Adrenal gland (tissue), 12 donors: ENCODE data around the gene ACTL7B. TPM values are rescaled to one million over a fixed set of nuclear protein-coding genes. Genes with fewer than 3 reads are reported as not detected.
A peak's percentile ranks its signal among the peaks of the same experiment; 100 is the strongest.

ENCODE experiments used
- DNase-seq, 7 donors: peaks; one replicate each; pipeline ENCODE4 v3.0.0-alpha.2; 2019 to 2020
- H3K27ac ChIP-seq, 5 donors: fragments of 200-600 bp; sonication (generic) in 4 of 5; 1 replicate in 3 of 5; 2 replicates in 2 of 5; pipeline versions ENCODE4 v1.5.1 to v1.8.0; 2016 to 2020; ENCODE audit warnings: mild to moderate bottlenecking in 1 of 5
- H3K27me3 ChIP-seq: fragments of 200-600 bp; 2 replicates; pipeline ENCODE4 v1.8.0; 2021
- H3K36me3 ChIP-seq, 2 donors: fragments of 200-600 bp; replicated peaks in 1 of 2; 1 replicate in 1 of 2; 2 replicates in 1 of 2; pipeline versions ENCODE4 v1.5.1 to v1.8.0; 2018 to 2022
- H3K4me1 ChIP-seq, 2 donors: fragments of 200-600 bp; replicated peaks in 1 of 2; 1 replicate in 1 of 2; 2 replicates in 1 of 2; pipeline versions ENCODE4 v1.5.1 to v1.8.0; 2018 to 2021
- H3K4me3 ChIP-seq, 4 donors: fragments of 200-600 bp; sonication (generic) in 3 of 4; one replicate each; pipeline ENCODE4 v1.5.1; 2016 to 2018
- H3K9me3 ChIP-seq, 3 donors: fragments of 200-600 bp; sonication (generic) in 1 of 3; replicated peaks in 1 of 3; 1 replicate in 2 of 3; 2 replicates in 1 of 3; pipeline versions ENCODE4 v1.5.1 to v1.8.0; 2016 to 2021
- CTCF ChIP-seq, 6 experiments: fragments of 450-650 bp in 4 of 6; fragments of 200-600 bp in 2 of 6; sonication (generic) in 1 of 6; IDR thresholded peaks; 1 replicate in 5 of 6; 2 replicates in 1 of 6; pipeline versions ENCODE4 v1.5.1 to v1.8.0; 2016 to 2021; ENCODE audit warnings: antibody characterized with exemption in 6 of 6, mild to moderate bottlenecking in 2 of 6, moderate library complexity in 1 of 6
- POLR2A ChIP-seq, 2 donors: fragments of 450-650 bp; IDR thresholded peaks; one replicate each; pipeline ENCODE4 v1.6.1; 2017; ENCODE audit warnings: antibody characterized with exemption in 2 of 2, mild to moderate bottlenecking in 2 of 2, moderate library complexity in 1 of 2
- WGBS, 4 donors: extraction: QIAGEN DNeasy Blood & Tissue Kit in 2 of 4; methylation state at CpG; one replicate each; pipeline versions ENCODE4 v1.1.5 to v1.1.7; 2013 to 2017; 5-methylcytosine and 5-hydroxymethylcytosine counted together
- intact Hi-C, 2 donors: fragments of 100-400 bp; cut with DNase I; formaldehyde crosslinking; loops; one replicate each; pipeline versions ENCODE4 v1.14.1 to v1.15.0; 2022 to 2023
- polyA plus RNA-seq, 3 donors: library from polyadenylated mRNA; stranded (reverse); fragments of 200-250 nt in 2 of 3; fragments of 350-450 nt in 1 of 3; fragmentation: Illumina TruSeq in 1 of 3; extraction: RNeasy Lipid Tissue Mini Kit (QIAGEN cat#74804) in 1 of 3; gene quantifications; one replicate each; pipeline ENCODE4 v1.2.3, GENCODE V29; 2013 to 2014
- total RNA-seq, 9 donors: library from RNA; depleted of rRNA in 4 of 9; stranded (reverse); fragments of >200 nt in 4 of 9; fragments of 120-200 nt in 1 of 9; fragmentation: NEBNext Ultra II Directional in 1 of 9; extraction: Animal tissue kit (Norgen Biotek cat#: 25700) in 1 of 9; gene quantifications; one replicate each; pipeline versions ENCODE4 v1.1.0 to v1.2.4, GENCODE V29; 2013 to 2023
- donor health status: healthy with polysubstance abuse.
- donor health status: Bipolar disorder and iron deficiency.
- donor health status: DM: yes; HTN: yes; CAD: no.
- donor health status: DM: no; HTN: no; CAD: no.
- donor health status: DM: no; HTN: no; CAD: no.
- donor health status: DM: yes; HTN: yes; CAD: no.

ACTL7B gene
- total and polyA plus RNA-seq, 12 donors, result 0.12 to 0.95 (median 0.27) TPM; not detected in 4

DNA sequence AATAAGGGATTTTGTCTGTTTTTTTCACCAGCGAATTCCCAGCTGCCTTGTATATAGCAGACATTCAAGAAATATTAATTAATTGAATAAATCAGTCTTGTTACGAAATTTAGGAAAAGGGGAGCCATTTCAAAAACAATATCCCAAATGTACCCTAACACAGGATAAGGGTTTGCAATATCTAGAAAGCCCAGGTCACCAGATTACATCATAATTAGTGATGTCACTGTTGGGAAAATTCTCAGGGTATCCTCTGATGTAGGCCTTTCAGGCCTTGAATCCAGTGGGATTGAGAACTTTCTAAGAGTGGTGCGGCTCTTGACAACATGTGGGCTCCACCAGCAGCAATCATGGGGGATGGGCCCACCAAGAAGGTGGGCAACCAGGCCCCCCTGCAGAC is 6.2 kb upstream of the ACTL7B start, which contains the start of gene ACTL7A:
TSS of gene ACTL7A (plus strand) at position 270 of the 400 bp plus-strand sequence. CDS start at position 327, 57 bp downstream.
- DNase-seq, result no peak
- Histone ChIP-seq H3K4me1 (peaks cover 0 to 5% of the 10 kb centered on the region in 2 donors), H3K4me3 (no peak within 1 kb of the TSS), H3K36me3 (no peaks in the 10 kb centered on the region), H3K9me3 (no peaks in the 10 kb centered on the region), H3K27me3 (no peaks in the 10 kb centered on the region), H3K27ac (no peak within 1 kb of the TSS)
- WGBS, 4 donors, result 94 to 100% (median 96%) methylated on average over 3 of the region's 3 CpGs
- intact Hi-C loops, result no loop called here
- no peak for TF ChIP-seq CTCF (IDR thresholded peaks at IDR 0.05)
- TF ChIP-seq POLR2A (IDR thresholded peaks at IDR 0.05), result no peak

- no peaks in the 10 kb centered on the region for H3K36me3 ChIP-seq
- no peak for DNase-seq
- TF ChIP-seq CTCF (IDR thresholded peaks at IDR 0.05) (no peak), POLR2A (IDR thresholded peaks at IDR 0.05) (no peak)
- H3K4me3 ChIP-seq, result no peak overlapping the region
- no peak overlapping the region for H3K27ac ChIP-seq
- 68 to 89% (median 81%) methylated on average over 7 of the region's 7 CpGs for WGBS, 4 donors
- H3K9me3 ChIP-seq, result no peaks in the 10 kb centered on the region
- H3K27me3 ChIP-seq, result no peaks in the 10 kb centered on the region
- intact Hi-C loops, result no loop called here
- peaks cover 0 to 4% of the 10 kb centered on the region in 2 donors for H3K4me1 ChIP-seq
These were observed 5.7 kb upstream of the ACTL7B start for GRCh38 chr9:108861464-108861863.

DNA sequence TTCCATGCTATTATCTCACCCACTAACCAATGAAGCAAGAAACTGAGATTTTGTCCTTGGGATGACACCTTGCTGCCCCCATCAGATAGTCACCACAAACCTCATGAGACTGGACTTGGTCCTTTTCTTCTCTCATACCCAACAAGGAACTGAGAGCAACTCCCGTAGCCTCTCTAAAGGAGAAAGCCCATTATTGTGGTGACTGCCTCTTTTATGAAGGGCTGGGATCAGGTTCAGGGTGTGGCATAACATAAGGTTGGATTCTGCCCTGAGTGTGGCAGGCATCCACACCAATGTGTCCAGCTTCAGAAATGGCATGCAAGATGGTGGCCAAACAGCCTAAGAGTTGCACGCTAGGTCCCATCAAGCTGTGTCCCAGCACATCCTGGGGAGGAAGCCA is 5.0 kb upstream of the ACTL7B start:
- peak in 1 of 7 donors; percentile 47 for DNase-seq
- TF ChIP-seq CTCF (IDR thresholded peaks at IDR 0.05) (no peak), POLR2A (IDR thresholded peaks at IDR 0.05) (no peak)
- H3K27ac ChIP-seq, result no peak overlapping the region
- no peaks in the 10 kb centered on the region for H3K9me3 ChIP-seq
- H3K36me3 ChIP-seq, result no peaks in the 10 kb centered on the region
- intact Hi-C loops, result no loop called here
- WGBS, 4 donors, result 73 to 100% (median 95%) methylated on average over 1 to 2 of the region's 2 CpGs
- H3K4me3 ChIP-seq, result no peak overlapping the region
- no peaks in the 10 kb centered on the region for H3K4me1 ChIP-seq
- H3K27me3 ChIP-seq, result no peaks in the 10 kb centered on the region

DNA sequence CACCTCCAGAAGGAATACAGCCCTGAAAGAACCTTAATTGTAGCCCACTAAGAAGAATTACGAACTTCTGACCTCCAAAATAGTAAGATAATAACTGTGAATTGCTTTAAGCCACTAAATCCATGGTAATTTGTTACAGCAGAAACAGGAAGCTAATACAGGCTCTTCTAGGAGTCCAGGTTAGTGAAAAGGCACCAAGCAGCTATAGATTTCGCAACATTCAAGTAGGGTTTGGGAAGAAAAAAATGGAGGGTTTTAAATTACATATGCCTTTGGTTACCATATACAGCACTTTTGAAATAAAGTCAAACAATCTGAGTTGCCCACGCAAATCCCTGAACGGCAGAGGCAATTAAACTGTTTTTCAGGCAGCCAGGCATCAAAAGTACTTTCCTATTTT is 4.6 kb upstream of the ACTL7B start:
- intact Hi-C loops, result no loop called here
- H3K4me1 ChIP-seq, result no peaks in the 10 kb centered on the region
- TF ChIP-seq POLR2A (IDR thresholded peaks at IDR 0.05) (no peak), CTCF (IDR thresholded peaks at IDR 0.05) (no peak)
- no peaks in the 10 kb centered on the region for H3K36me3 ChIP-seq
- no peak overlapping the region for H3K4me3 ChIP-seq
- H3K27me3 ChIP-seq, result no peaks in the 10 kb centered on the region
- WGBS, 4 donors, result 77 to 91% (median 84%) methylated on average over 4 of the region's 4 CpGs
- no peaks in the 10 kb centered on the region for H3K9me3 ChIP-seq
- H3K27ac ChIP-seq, result no peak overlapping the region
- no peak for DNase-seq
